Activated effector memory CD4-positive, alpha-beta T cell treated with anti-CD3 and anti-CD28 coated beads, Interleukin-2, amount 50 U/mL, for 16 hours (primary cell): ENCODE results near the gene ACSL3.

ENCODE experiments used
- DNase-seq: peaks from one replicate; pipeline ENCODE4 v3.0.0-alpha.2; 2020

ACSL3 gene

GRCh38 chr2:222883420-222883819 lies 22.6 kb downstream of the ACSL3 start:
- DNase-seq: no peak

- DNase-seq: no peak
Observed at GRCh38 chr2:222884114-222884771, 23.4 kb downstream of the ACSL3 start.

GRCh38 chr2:222884805-222885424 lies 24.1 kb downstream of the ACSL3 start:
- DNase-seq: no peak

GRCh38 chr2:222887124-222887523 lies 26.3 kb downstream of the ACSL3 start:
- no peak for DNase-seq

- DNase-seq: no peak
Observed at GRCh38 chr2:222888716-222889115, 27.9 kb downstream of the ACSL3 start.

- no peak for DNase-seq
Observed at GRCh38 chr2:222891890-222892289, 31.1 kb downstream of the ACSL3 start.

- no peak for DNase-seq
Observed at GRCh38 chr2:222892321-222892720, 31.5 kb downstream of the ACSL3 start.

GRCh38 chr2:222892761-222893160 lies 31.9 kb downstream of the ACSL3 start:
- DNase-seq: no peak

GRCh38 chr2:222893716-222894115 lies 32.9 kb downstream of the ACSL3 start:
- no peak for DNase-seq

- DNase-seq: no peak
Observed at GRCh38 chr2:222895144-222895543, 34.3 kb downstream of the ACSL3 start.

GRCh38 chr2:222897898-222898297 lies 37.1 kb downstream of the ACSL3 start:
- DNase-seq: no peak

GRCh38 chr2:222899413-222900181 lies 38.8 kb downstream of the ACSL3 start:
- DNase-seq: no peak

GRCh38 chr2:222900354-222900753 lies 39.5 kb downstream of the ACSL3 start:
- DNase-seq: no peak

- DNase-seq: no peak
Observed at GRCh38 chr2:222902660-222903059, 41.8 kb downstream of the ACSL3 start.

- DNase-seq: no peak
Observed at GRCh38 chr2:222903234-222904220, 42.7 kb downstream of the ACSL3 start.

- DNase-seq: no peak
Observed at GRCh38 chr2:222904557-222905258, 43.9 kb downstream of the ACSL3 start.

GRCh38 chr2:222907048-222907447 lies 46.2 kb downstream of the ACSL3 start:
- no peak for DNase-seq

- no peak for DNase-seq
Observed at GRCh38 chr2:222907790-222908441, 47.1 kb downstream of the ACSL3 start.

- no peak for DNase-seq
Observed at GRCh38 chr2:222909286-222909685, 48.5 kb downstream of the ACSL3 start.

GRCh38 chr2:222912117-222912516 lies 51.3 kb downstream of the ACSL3 start:
- no peak for DNase-seq

GRCh38 chr2:222912776-222913175 lies 51.9 kb downstream of the ACSL3 start:
- DNase-seq: no peak
